Activated T-cell treated with anti-CD3 and anti-CD28 coated beads, Interleukin-2, amount 50 U/mL, for 72 hours (primary cell): ENCODE results near the gene ARHGAP15. TPM values are rescaled to one million over a fixed set of nuclear protein-coding genes. Genes with fewer than 3 reads are reported as not detected.
A peak's percentile ranks its signal among the peaks of the same experiment; 100 is the strongest.

Source experiments
- ATAC-seq, 2 donors: fragments of 150-1000 bp; cut with Tn5 transposase; replicated peaks in 1 of 2; 2 replicates each; pipeline ENCODE4 v1.10.0; 2021; ENCODE audit warnings: moderate library complexity in 2 of 2, mild to moderate bottlenecking in 1 of 2
- DNase-seq, 2 donors: peaks; one replicate each; pipeline ENCODE4 v3.0.0; 2021 to 2022; ENCODE audit warnings: mixed read lengths in 1 of 2
- H3K27ac Mint-ChIP-seq: one replicate; pipeline ENCODE4 v1.8.0; 2022; ENCODE audit warnings: mild to moderate bottlenecking, moderate library complexity, mixed read lengths
- H3K27me3 Mint-ChIP-seq: one replicate; pipeline ENCODE4 v1.8.0; 2022; ENCODE audit warnings: low read depth, mixed read lengths
- H3K36me3 Mint-ChIP-seq, 2 donors: one replicate each; pipeline ENCODE4 v1.8.0; 2022; ENCODE audit warnings: mixed read lengths in 2 of 2, mild to moderate bottlenecking in 1 of 2; ENCODE audit not compliant: insufficient read depth in 2 of 2
- H3K4me1 Mint-ChIP-seq: one replicate; pipeline ENCODE4 v1.8.0; 2022; ENCODE audit warnings: low read depth, mixed read lengths
- H3K4me3 Mint-ChIP-seq, 2 donors: one replicate each; pipeline ENCODE4 v1.8.0; 2022; ENCODE audit warnings: mild to moderate bottlenecking in 2 of 2, mixed read lengths in 2 of 2, moderate library complexity in 2 of 2
- H3K9me3 Mint-ChIP-seq, 2 donors: one replicate each; pipeline ENCODE4 v1.8.0; 2022; ENCODE audit warnings: mixed read lengths in 2 of 2
- total RNA-seq, 2 donors: library from RNA; stranded (reverse); gene quantifications; one replicate each; pipeline ENCODE4 v1.2.3, GENCODE V29; 2022

ARHGAP15 gene
- total RNA-seq, 2 donors from 2014 or later = 94.6 to 111 TPM

DNA sequence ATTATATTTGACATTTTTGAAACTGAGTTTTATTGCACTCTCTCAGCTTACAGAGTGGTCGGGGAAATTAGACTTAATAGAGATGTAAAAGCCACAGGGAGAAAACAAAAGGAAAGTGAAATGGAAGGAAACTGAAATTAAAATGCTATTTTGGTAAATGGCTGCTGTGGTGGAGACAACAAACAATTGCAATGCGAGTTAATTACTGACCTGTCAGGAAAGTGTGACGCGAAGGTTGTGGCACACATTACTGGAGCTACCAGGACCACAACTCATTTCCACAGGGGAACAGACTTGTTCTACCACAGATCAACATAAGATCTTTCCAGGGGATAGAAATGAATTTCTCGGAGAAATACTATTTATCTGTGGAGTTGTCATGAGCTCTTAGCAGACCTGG, 19.5 kb downstream of the ARHGAP15 start:
- Mint-ChIP-seq H3K9me3 (no peaks in the 10 kb centered on the region), H3K36me3 (peaks cover 0 to 5% of the 10 kb centered on the region in 2 donors), H3K4me1 (peaks cover 91% of the 10 kb centered on the region), H3K4me3 (peak overlapping the region; percentile 13 to 68), H3K27ac (peak overlapping the region; percentile 83), H3K27me3 (no peaks in the 10 kb centered on the region)
- no peak for ATAC-seq
- DNase-seq = no peak

DNA sequence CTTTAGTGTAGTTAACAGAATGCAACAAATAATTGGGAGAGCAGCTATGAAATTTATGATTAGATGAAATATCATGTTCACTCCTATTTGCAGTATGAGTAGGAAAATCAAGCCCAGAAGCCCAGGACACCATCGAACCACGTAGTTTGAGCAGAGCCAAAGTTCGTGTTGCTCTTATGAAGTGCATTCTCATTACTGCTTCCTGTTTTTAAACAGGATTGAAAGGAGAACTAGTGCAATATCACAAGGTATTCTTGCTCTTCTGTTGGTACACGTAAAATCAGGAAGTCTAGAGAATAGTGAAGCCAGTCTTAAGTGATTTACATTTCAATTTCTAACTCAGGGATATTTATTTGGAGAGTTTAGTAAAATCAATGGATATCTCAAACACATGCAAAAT, 21.1 kb downstream of the ARHGAP15 start:
- H3K27ac Mint-ChIP-seq = peak overlapping the region; percentile 83
- ATAC-seq = peak; percentile 12 to 33
- H3K4me3 Mint-ChIP-seq = peak overlapping the region; percentile 53 to 82
- H3K9me3 Mint-ChIP-seq = no peaks in the 10 kb centered on the region
- DNase-seq = no peak
- peaks cover 87% of the 10 kb centered on the region for H3K4me1 Mint-ChIP-seq
- H3K36me3 Mint-ChIP-seq = peaks cover 0 to 5% of the 10 kb centered on the region in 2 donors
- no peaks in the 10 kb centered on the region for H3K27me3 Mint-ChIP-seq

DNA sequence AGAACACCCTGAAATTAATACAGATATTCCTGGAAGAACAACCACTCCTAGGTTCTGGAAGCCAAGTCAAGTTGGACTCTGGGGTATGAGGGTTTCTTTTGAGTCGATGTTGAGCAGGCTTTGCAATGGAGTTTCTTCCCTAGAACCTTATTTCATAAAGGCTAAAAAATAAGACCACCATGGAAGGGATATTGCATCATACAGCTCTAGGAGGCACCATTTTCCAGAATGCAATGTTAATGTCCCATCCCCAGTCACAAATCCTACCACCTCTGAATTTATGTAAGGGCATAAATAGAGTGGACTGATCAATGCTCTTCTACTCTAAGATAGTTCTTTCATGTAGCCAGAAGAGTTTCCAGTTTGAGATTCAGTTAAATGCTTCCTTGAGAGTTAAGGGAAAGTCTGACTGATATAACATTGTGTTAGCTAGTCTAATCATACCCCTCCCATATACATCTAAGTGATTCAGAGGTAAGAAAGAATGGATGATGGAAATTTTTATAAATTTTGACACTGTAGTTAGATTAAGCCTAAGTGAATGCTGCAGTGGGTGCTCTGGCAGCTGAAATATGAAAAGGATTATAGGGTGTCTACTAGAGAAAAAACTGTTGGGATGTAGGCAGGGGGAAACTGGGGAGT, 22.0 kb downstream of the ARHGAP15 start:
- peaks cover 3 to 12% of the 10 kb centered on the region in 2 donors for H3K36me3 Mint-ChIP-seq
- H3K4me3 Mint-ChIP-seq = peak overlapping the region; percentile 77 to 81

GRCh38 chr2:143152219-143152618, 23.0 kb downstream of the ARHGAP15 start:
- Mint-ChIP-seq H3K27ac (peak overlapping the region; percentile 83), H3K4me1 (peaks cover 83% of the 10 kb centered on the region), H3K36me3 (peaks cover 3 to 11% of the 10 kb centered on the region in 2 donors), H3K27me3 (no peaks in the 10 kb centered on the region), H3K4me3 (peak overlapping the region; percentile 77 to 81), H3K9me3 (no peaks in the 10 kb centered on the region)
- DNase-seq (no peak), ATAC-seq (peak in 1 of 2 donors; percentile 23)

More for the DNA sequence above, 22.0 kb downstream of the ARHGAP15 start:
- DNase-seq (no peak), ATAC-seq (peak; percentile 58 to 61)
- Mint-ChIP-seq H3K4me1 (peaks cover 86% of the 10 kb centered on the region), H3K27me3 (no peaks in the 10 kb centered on the region), H3K9me3 (no peaks in the 10 kb centered on the region), H3K27ac (peak overlapping the region; percentile 83)

- ATAC-seq (no peak), DNase-seq (no peak)
- H3K4me1 Mint-ChIP-seq = peaks cover 83% of the 10 kb centered on the region
- peak overlapping the region; percentile 77 to 81 for H3K4me3 Mint-ChIP-seq
- peaks cover 4 to 11% of the 10 kb centered on the region in 2 donors for H3K36me3 Mint-ChIP-seq
- no peaks in the 10 kb centered on the region for H3K9me3 Mint-ChIP-seq
- H3K27ac Mint-ChIP-seq = peak overlapping the region; percentile 83
- no peaks in the 10 kb centered on the region for H3K27me3 Mint-ChIP-seq
These were observed 23.4 kb downstream of the ARHGAP15 start for GRCh38 chr2:143152637-143153036.

GRCh38 chr2:143155661-143156060, 26.4 kb downstream of the ARHGAP15 start:
- Mint-ChIP-seq H3K36me3 (peaks cover 4 to 11% of the 10 kb centered on the region in 2 donors), H3K27ac (peak overlapping the region; percentile 73), H3K4me3 (no peak overlapping the region), H3K9me3 (no peaks in the 10 kb centered on the region), H3K27me3 (no peaks in the 10 kb centered on the region), H3K4me1 (peaks cover 78% of the 10 kb centered on the region)
- ATAC-seq = no peak
- no peak for DNase-seq

DNA sequence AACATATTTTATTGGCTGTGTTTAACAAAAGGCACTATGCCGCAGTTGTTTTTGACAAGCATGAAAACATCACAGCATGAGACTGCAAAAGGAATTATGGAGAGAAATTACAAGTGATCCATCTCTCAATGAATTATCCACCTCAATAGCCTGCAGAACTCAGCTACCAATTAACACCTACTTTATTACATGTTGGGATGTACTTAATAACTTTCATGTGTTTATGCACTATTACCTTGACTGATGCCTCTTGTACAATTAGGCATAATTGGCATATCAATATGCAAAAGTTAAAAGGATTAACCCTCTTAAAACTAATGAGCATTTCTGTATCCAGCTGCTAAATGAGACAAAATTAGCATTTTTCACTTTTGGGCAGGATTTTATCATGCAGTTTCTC, 27.8 kb downstream of the ARHGAP15 start:
- Mint-ChIP-seq H3K27ac (no peak overlapping the region), H3K4me1 (peaks cover 76% of the 10 kb centered on the region), H3K27me3 (no peaks in the 10 kb centered on the region), H3K4me3 (no peak overlapping the region), H3K36me3 (peaks cover 4 to 13% of the 10 kb centered on the region in 2 donors), H3K9me3 (no peaks in the 10 kb centered on the region)
- DNase-seq = no peak
- ATAC-seq = no peak

- Mint-ChIP-seq H3K27me3 (no peaks in the 10 kb centered on the region), H3K9me3 (no peaks in the 10 kb centered on the region), H3K4me1 (peaks cover 76% of the 10 kb centered on the region), H3K27ac (no peak overlapping the region), H3K4me3 (peak overlapping the region; percentile 31 to 35), H3K36me3 (peaks cover 4 to 13% of the 10 kb centered on the region in 2 donors)
- ATAC-seq (no peak), DNase-seq (no peak)
These were observed 28.2 kb downstream of the ARHGAP15 start for GRCh38 chr2:143157418-143157817.

GRCh38 chr2:143158098-143158497, 28.9 kb downstream of the ARHGAP15 start:
- Mint-ChIP-seq H3K27ac (peak overlapping the region; percentile 90), H3K4me3 (peak overlapping the region; percentile 58 to 59), H3K4me1 (peaks cover 78% of the 10 kb centered on the region), H3K36me3 (peaks cover 4 to 13% of the 10 kb centered on the region in 2 donors), H3K9me3 (no peaks in the 10 kb centered on the region), H3K27me3 (no peaks in the 10 kb centered on the region)
- ATAC-seq = no peak
- DNase-seq = no peak

DNA sequence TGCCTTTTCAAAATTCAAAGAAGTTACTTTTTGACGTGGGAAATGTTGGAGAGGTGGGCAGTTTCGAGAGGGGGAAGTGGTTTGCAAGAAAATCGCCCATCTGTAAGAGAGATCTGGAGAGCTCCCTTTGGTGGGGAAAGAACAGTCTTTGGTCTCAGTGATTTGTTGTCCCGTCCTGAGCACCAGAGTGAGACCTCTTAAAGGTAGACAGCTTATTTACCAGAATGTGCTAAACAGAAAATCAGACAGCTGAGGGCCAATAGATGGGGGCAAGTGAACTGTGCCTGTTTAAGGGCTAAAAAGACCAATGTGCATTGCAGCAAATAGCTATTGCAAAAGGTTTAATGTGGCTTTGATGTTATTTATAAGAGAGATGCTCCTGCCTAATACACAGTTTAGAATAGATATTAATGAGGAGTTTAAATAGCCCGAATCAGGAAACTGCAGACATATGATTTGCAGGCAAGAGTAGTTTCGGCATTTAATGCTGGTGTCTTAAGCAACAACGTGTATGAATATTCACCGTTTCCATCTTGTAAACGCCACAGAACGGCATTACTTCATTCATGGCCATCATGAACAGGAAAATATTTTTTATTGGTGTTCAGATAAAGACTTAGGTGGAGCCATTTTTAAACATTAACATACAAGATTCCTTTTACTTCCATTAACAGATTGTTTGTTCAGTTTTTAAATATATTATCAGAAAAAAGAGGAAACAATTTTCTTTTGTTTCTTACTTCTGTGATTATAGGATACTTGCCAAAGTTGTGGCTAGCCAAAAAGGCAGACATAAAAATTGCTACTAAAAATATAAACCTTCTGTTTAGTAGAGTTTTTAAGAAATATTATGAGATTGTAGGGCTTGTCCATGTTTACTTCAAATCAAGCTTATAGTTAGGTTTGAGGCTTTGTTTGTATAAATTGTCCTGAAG, 29.6 kb downstream of the ARHGAP15 start:
- Mint-ChIP-seq H3K27ac (peak overlapping the region; percentile 90), H3K9me3 (no peaks in the 10 kb centered on the region), H3K4me3 (peak overlapping the region; percentile 58 to 59), H3K4me1 (peaks cover 76% of the 10 kb centered on the region), H3K36me3 (peaks cover 4 to 13% of the 10 kb centered on the region in 2 donors), H3K27me3 (no peaks in the 10 kb centered on the region)
- no peak for DNase-seq
- no peak for ATAC-seq

DNA sequence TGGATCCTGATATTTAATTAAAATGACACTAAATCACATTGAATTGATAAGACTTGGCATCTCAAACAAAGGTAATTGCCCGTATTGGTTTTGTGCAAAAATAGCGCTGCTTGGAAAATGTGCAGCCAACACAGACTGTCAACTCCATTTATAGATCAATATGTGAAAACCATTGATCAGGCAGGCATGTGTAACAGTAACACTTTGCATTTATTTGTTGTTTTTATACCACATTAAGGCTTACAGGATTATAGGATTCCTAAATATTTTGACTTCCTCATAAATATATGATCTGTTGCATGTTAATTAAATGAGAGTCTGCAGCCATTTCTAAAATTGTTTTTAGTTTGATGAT, 30.2 kb downstream of the ARHGAP15 start:
- Mint-ChIP-seq H3K36me3 (peaks cover 4 to 13% of the 10 kb centered on the region in 2 donors), H3K9me3 (no peaks in the 10 kb centered on the region), H3K27me3 (no peaks in the 10 kb centered on the region), H3K4me1 (peaks cover 75% of the 10 kb centered on the region), H3K4me3 (peak overlapping the region in 1 of 2 donors; percentile 44), H3K27ac (no peak overlapping the region)
- DNase-seq = no peak
- ATAC-seq = no peak

DNA sequence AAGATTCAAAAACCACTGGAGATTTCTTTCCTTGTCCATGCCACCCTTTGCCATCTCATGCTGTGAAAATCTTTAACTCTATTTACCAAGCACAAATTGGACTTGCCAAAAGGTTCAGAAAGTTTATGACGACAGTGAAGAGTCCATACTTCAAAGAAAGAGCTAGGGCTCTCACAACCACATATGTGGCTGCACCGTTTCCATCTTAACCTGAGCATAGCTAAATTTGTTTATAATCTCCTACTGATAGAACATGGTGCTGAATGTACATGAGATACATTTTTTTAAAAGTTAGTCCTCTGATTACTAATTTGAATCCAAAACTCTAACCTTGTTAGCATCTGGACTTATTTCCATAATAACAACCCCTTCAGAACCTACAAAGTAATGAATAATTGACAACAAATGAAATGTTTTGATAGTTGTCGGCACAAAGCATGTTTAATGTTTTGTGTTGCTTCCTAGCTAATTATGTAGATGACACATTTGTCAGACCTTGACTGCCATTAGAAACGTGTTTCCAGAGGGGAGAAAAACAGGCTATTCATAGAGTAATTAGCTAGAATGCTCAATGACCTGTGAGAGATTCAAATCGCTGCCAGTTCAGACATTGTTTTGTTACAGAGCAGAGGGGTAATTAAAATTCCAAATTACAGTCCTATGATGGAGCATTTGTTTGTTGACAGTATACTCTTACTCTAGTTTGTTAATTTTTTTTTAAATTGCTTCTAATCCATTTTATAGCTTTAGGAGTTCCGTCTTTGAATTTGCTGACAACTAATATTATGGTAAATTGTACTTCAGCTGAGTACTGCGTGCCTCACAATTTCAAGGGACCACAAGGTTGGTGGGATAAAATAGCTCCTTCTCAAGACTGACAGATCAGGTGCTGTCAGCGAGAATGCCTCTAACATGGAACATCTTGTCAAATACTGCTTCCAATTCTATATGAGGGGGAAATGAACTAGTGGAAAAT, 31.8 kb downstream of the ARHGAP15 start:
- Mint-ChIP-seq H3K9me3 (no peaks in the 10 kb centered on the region), H3K4me1 (peaks cover 76% of the 10 kb centered on the region), H3K27me3 (no peaks in the 10 kb centered on the region), H3K4me3 (peak overlapping the region in 1 of 2 donors; percentile 50), H3K36me3 (peaks cover 3 to 11% of the 10 kb centered on the region in 2 donors), H3K27ac (peak overlapping the region; percentile 82)
- DNase-seq (no peak), ATAC-seq (no peak)
